PFSK-1 (cell line): ENCODE measurements around the gene SMAD2.

Source experiments
- FOXP2 ChIP-seq: optimal IDR thresholded peaks from 2 replicates; pipeline ENCODE3; 2011; ENCODE audit warnings: borderline replicate concordance, control low read depth, inconsistent platforms; ENCODE audit not compliant: insufficient read depth; ENCODE audit errors: extremely low read length, extremely low read depth
- POLR2AphosphoS5 ChIP-seq: IDR thresholded peaks from 2 replicates; pipeline ENCODE4 v1.6.1; 2012; ENCODE audit warnings: low read depth, mild to moderate bottlenecking, control low read depth, low read length, moderate library complexity
- REST ChIP-seq, 2 experiments: IDR thresholded peaks; 2 replicates each; pipeline versions ENCODE4 v1.6.1 to v1.8.0; 2011 to 2012; ENCODE audit warnings: low read depth in 2 of 2, low read length in 2 of 2, control low read depth in 1 of 2, inconsistent platforms in 1 of 2, mild to moderate bottlenecking in 1 of 2, moderate library complexity in 1 of 2; ENCODE audit not compliant: insufficient read depth in 1 of 2
- SIN3A ChIP-seq: IDR thresholded peaks from 2 replicates; pipeline ENCODE4 v1.6.1; 2012; ENCODE audit warnings: mild to moderate bottlenecking, low read length, moderate library complexity, borderline replicate concordance; ENCODE audit not compliant: insufficient read depth
- TAF1 ChIP-seq: IDR thresholded peaks from 2 replicates; pipeline ENCODE4 v1.6.1; 2012; ENCODE audit warnings: low read length, control low read depth, borderline replicate concordance; ENCODE audit not compliant: insufficient read depth

GRCh38 chr18:47908592-47908991 is 21.9 kb downstream of the SMAD2 start:
- no peak for TF ChIP-seq SIN3A
- no peak for TF ChIP-seq POLR2AphosphoS5
- no peak for TF ChIP-seq TAF1
- TF ChIP-seq REST (IDR thresholded peaks at IDR 0.05; ENCODE audit: insufficient read depth in 1 of 2, low read depth in 2 of 2, low read length in 2 of 2) = no peak
- TF ChIP-seq FOXP2 = no peak
